ENCODE measurements around the gene MAPK14.
"Not testable (repeated sequence)": the region's sequence is repeated elsewhere in the genome, so short reads cannot be mapped to it uniquely, and the experiment has no call there.

MAPK14 gene

GRCh38 chr6:36025260-36025931 is 2.2 kb upstream of the MAPK14 start:
- Histone ChIP-seq H3K9ac (ENCODE audit: low read depth, low read length) (no peak overlapping the region), H3K4me1 (ENCODE audit: control insufficient read depth, insufficient read depth, low read length) (peaks cover 29% of the 10 kb centered on the region), H3K36me3 (ENCODE audit: control insufficient read depth, insufficient read depth, low read length) (no peaks in the 10 kb centered on the region), H3K27me3 (ENCODE audit: control insufficient read depth, insufficient read depth, low read length) (no peaks in the 10 kb centered on the region), H3K4me3 (ENCODE audit: low read depth, low read length) (no peak overlapping the region), H3K9me3 (ENCODE audit: control insufficient read depth, insufficient read depth, low read length) (no peaks in the 10 kb centered on the region)

- Histone ChIP-seq H3K36me3 (ENCODE audit: control insufficient read depth, insufficient read depth, low read length) (no peaks in the 10 kb centered on the region), H3K9me3 (ENCODE audit: control insufficient read depth, insufficient read depth, low read length) (no peaks in the 10 kb centered on the region), H3K9ac (ENCODE audit: low read depth, low read length) (no peak overlapping the region), H3K27me3 (ENCODE audit: control insufficient read depth, insufficient read depth, low read length) (no peaks in the 10 kb centered on the region), H3K4me1 (ENCODE audit: control insufficient read depth, insufficient read depth, low read length) (peaks cover 29% of the 10 kb centered on the region), H3K4me3 (ENCODE audit: low read depth, low read length) (no peak overlapping the region)
These were observed 1.7 kb upstream of the MAPK14 start for GRCh38 chr6:36025932-36026327.

- peaks cover 29% of the 10 kb centered on the region for H3K4me1 ChIP-seq (ENCODE audit: control insufficient read depth, insufficient read depth, low read length)
These were observed 674 bp downstream of the MAPK14 start for GRCh38 chr6:36028088-36028876.

GRCh38 chr6:36028877-36029324 is 1.3 kb downstream of the MAPK14 start:
- no peaks in the 10 kb centered on the region for H3K9me3 ChIP-seq (ENCODE audit: control insufficient read depth, insufficient read depth, low read length)
- H3K36me3 ChIP-seq (ENCODE audit: control insufficient read depth, insufficient read depth, low read length) = no peaks in the 10 kb centered on the region
- peaks cover 28% of the 10 kb centered on the region for H3K4me1 ChIP-seq (ENCODE audit: control insufficient read depth, insufficient read depth, low read length)
- H3K27me3 ChIP-seq (ENCODE audit: control insufficient read depth, insufficient read depth, low read length) = no peaks in the 10 kb centered on the region
- peak overlapping the region; percentile 93 for H3K4me3 ChIP-seq (ENCODE audit: low read depth, low read length)
- H3K9ac ChIP-seq (ENCODE audit: low read depth, low read length) = peak overlapping the region; percentile 88

More at GRCh38 chr6:36028088-36028876, 674 bp downstream of the MAPK14 start:
- Histone ChIP-seq H3K9ac (ENCODE audit: low read depth, low read length) (peak overlapping the region; percentile 88), H3K27me3 (ENCODE audit: control insufficient read depth, insufficient read depth, low read length) (no peaks in the 10 kb centered on the region), H3K4me3 (ENCODE audit: low read depth, low read length) (peak overlapping the region; percentile 93), H3K9me3 (ENCODE audit: control insufficient read depth, insufficient read depth, low read length) (no peaks in the 10 kb centered on the region), H3K36me3 (ENCODE audit: control insufficient read depth, insufficient read depth, low read length) (no peaks in the 10 kb centered on the region)

- H3K9me3 ChIP-seq (ENCODE audit: control insufficient read depth, insufficient read depth, low read length) = no peaks in the 10 kb centered on the region
- peaks cover 28% of the 10 kb centered on the region for H3K4me1 ChIP-seq (ENCODE audit: control insufficient read depth, insufficient read depth, low read length)
- peak overlapping the region; percentile 93 for H3K4me3 ChIP-seq (ENCODE audit: low read depth, low read length)
- no peaks in the 10 kb centered on the region for H3K36me3 ChIP-seq (ENCODE audit: control insufficient read depth, insufficient read depth, low read length)
- H3K27me3 ChIP-seq (ENCODE audit: control insufficient read depth, insufficient read depth, low read length) = no peaks in the 10 kb centered on the region
- H3K9ac ChIP-seq (ENCODE audit: low read depth, low read length) = no peak overlapping the region
These were observed 1.9 kb downstream of the MAPK14 start for GRCh38 chr6:36029464-36029863.

GRCh38 chr6:36032261-36032660 is 4.7 kb downstream of the MAPK14 start:
- H3K4me1 ChIP-seq (ENCODE audit: control insufficient read depth, insufficient read depth, low read length) = peaks cover 9% of the 10 kb centered on the region
- no peaks in the 10 kb centered on the region for H3K27me3 ChIP-seq (ENCODE audit: control insufficient read depth, insufficient read depth, low read length)

GRCh38 chr6:36033144-36033543 is 5.5 kb downstream of the MAPK14 start:
- H3K9ac ChIP-seq (ENCODE audit: low read depth, low read length); H3K36me3 ChIP-seq (ENCODE audit: control insufficient read depth, insufficient read depth, low read length); H3K27me3 ChIP-seq (ENCODE audit: control insufficient read depth, insufficient read depth, low read length); H3K4me1 ChIP-seq (ENCODE audit: control insufficient read depth, insufficient read depth, low read length); H3K9me3 ChIP-seq (ENCODE audit: control insufficient read depth, insufficient read depth, low read length); H3K4me3 ChIP-seq (ENCODE audit: low read depth, low read length): not testable (repeated sequence)

More at GRCh38 chr6:36032261-36032660, 4.7 kb downstream of the MAPK14 start:
- Histone ChIP-seq H3K36me3 (ENCODE audit: control insufficient read depth, insufficient read depth, low read length) (no peaks in the 10 kb centered on the region), H3K4me3 (ENCODE audit: low read depth, low read length) (no peak overlapping the region), H3K9me3 (ENCODE audit: control insufficient read depth, insufficient read depth, low read length) (no peaks in the 10 kb centered on the region), H3K9ac (ENCODE audit: low read depth, low read length) (no peak overlapping the region)

GRCh38 chr6:36033935-36034334 is 6.3 kb downstream of the MAPK14 start:
- Histone ChIP-seq H3K9ac (ENCODE audit: low read depth, low read length) (no peak overlapping the region), H3K36me3 (ENCODE audit: control insufficient read depth, insufficient read depth, low read length) (no peaks in the 10 kb centered on the region), H3K9me3 (ENCODE audit: control insufficient read depth, insufficient read depth, low read length) (no peaks in the 10 kb centered on the region), H3K4me1 (ENCODE audit: control insufficient read depth, insufficient read depth, low read length) (peaks cover 9% of the 10 kb centered on the region), H3K27me3 (ENCODE audit: control insufficient read depth, insufficient read depth, low read length) (no peaks in the 10 kb centered on the region), H3K4me3 (ENCODE audit: low read depth, low read length) (no peak overlapping the region)

- H3K36me3 ChIP-seq (ENCODE audit: control insufficient read depth, insufficient read depth, low read length) = no peaks in the 10 kb centered on the region
- H3K4me1 ChIP-seq (ENCODE audit: control insufficient read depth, insufficient read depth, low read length) = peaks cover 8% of the 10 kb centered on the region
- no peaks in the 10 kb centered on the region for H3K27me3 ChIP-seq (ENCODE audit: control insufficient read depth, insufficient read depth, low read length)
- H3K9me3 ChIP-seq (ENCODE audit: control insufficient read depth, insufficient read depth, low read length) = no peaks in the 10 kb centered on the region
- no peak overlapping the region for H3K4me3 ChIP-seq (ENCODE audit: low read depth, low read length)
- H3K9ac ChIP-seq (ENCODE audit: low read depth, low read length) = no peak overlapping the region
These were observed 6.8 kb downstream of the MAPK14 start for GRCh38 chr6:36034441-36034840.

GRCh38 chr6:36035225-36035624 is 7.6 kb downstream of the MAPK14 start:
- H3K36me3 ChIP-seq (ENCODE audit: control insufficient read depth, insufficient read depth, low read length) = no peaks in the 10 kb centered on the region
- no peak overlapping the region for H3K4me3 ChIP-seq (ENCODE audit: low read depth, low read length)
- peaks cover 6% of the 10 kb centered on the region for H3K4me1 ChIP-seq (ENCODE audit: control insufficient read depth, insufficient read depth, low read length)

GRCh38 chr6:36038120-36038876 is 10.7 kb downstream of the MAPK14 start:
- H3K4me1 ChIP-seq (ENCODE audit: control insufficient read depth, insufficient read depth, low read length) = peaks cover 6% of the 10 kb centered on the region
- H3K9me3 ChIP-seq (ENCODE audit: control insufficient read depth, insufficient read depth, low read length) = no peaks in the 10 kb centered on the region
- H3K4me3 ChIP-seq (ENCODE audit: low read depth, low read length) = no peak overlapping the region
- no peak overlapping the region for H3K9ac ChIP-seq (ENCODE audit: low read depth, low read length)
- no peaks in the 10 kb centered on the region for H3K27me3 ChIP-seq (ENCODE audit: control insufficient read depth, insufficient read depth, low read length)
- no peaks in the 10 kb centered on the region for H3K36me3 ChIP-seq (ENCODE audit: control insufficient read depth, insufficient read depth, low read length)

More at GRCh38 chr6:36035225-36035624, 7.6 kb downstream of the MAPK14 start:
- H3K9me3 ChIP-seq (ENCODE audit: control insufficient read depth, insufficient read depth, low read length) = no peaks in the 10 kb centered on the region
- H3K27me3 ChIP-seq (ENCODE audit: control insufficient read depth, insufficient read depth, low read length) = no peaks in the 10 kb centered on the region
- no peak overlapping the region for H3K9ac ChIP-seq (ENCODE audit: low read depth, low read length)
